ENCODE measurements around the gene PUS1. TPM values are rescaled to one million over a fixed set of nuclear protein-coding genes. Genes with fewer than 3 reads are reported as not detected.
A peak's percentile ranks its signal among the peaks of the same experiment; 100 is the strongest.

PUS1 gene
- total and polyA plus RNA-seq, 3 donors from 2014 or later, result 16.9 to 26.0 (median 25.2) TPM

DNA sequence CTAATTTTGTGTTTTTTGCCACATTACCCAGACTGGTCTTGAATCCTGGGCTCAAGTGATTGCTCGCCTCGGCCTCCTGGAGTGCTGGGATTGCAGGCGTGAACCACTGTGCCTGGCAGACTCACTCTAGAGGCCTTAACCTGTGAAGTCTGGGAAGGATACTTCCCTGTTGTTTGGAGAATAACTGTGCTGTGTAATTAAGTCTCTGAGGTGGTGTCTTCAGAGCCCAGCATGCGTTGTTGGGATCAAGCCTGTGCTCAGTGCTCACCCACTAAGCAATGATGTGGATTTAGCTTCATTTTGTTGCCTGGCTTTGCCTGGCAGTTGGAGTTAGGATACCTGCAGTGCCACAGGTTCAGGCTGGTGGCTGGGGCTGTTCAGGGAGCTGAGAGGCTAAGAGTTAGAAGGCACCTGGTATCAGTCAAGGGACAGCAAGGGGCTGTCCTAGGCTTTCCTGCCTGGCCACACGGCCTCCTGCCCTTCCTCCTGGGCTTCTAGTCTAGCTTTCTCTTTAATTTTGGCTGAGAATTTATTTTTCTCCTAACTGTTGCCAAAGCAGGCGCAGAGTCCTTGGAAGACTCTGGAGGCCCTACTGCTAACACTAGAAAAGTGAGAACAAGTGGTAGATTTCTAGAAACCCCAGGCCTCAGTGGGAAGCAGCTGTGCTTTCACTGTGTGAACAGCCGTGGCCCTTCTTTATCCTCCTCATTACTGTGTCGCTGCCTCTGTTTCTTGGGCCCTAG, 59.1 kb downstream of the PUS1 start:
- 64 to 71% methylated on average over 8 of the region's 8 CpGs for WGBS, 2 donors
- intact Hi-C loops (cut with DNase I; ENCODE audit: low total_unique reads), result no loop called here
- Histone ChIP-seq H3K4me3 (no peak overlapping the region), H3K27ac (peak overlapping the region; percentile 21 to 28), H3K9me3 (no peaks in the 10 kb centered on the region), H3K4me1 (peaks cover 9% of the 10 kb centered on the region), H3K36me3 (ENCODE audit: low read depth, missing control alignments) (no peaks in the 10 kb centered on the region), H3K27me3 (no peaks in the 10 kb centered on the region)
- TF ChIP-seq, protein P1, sequence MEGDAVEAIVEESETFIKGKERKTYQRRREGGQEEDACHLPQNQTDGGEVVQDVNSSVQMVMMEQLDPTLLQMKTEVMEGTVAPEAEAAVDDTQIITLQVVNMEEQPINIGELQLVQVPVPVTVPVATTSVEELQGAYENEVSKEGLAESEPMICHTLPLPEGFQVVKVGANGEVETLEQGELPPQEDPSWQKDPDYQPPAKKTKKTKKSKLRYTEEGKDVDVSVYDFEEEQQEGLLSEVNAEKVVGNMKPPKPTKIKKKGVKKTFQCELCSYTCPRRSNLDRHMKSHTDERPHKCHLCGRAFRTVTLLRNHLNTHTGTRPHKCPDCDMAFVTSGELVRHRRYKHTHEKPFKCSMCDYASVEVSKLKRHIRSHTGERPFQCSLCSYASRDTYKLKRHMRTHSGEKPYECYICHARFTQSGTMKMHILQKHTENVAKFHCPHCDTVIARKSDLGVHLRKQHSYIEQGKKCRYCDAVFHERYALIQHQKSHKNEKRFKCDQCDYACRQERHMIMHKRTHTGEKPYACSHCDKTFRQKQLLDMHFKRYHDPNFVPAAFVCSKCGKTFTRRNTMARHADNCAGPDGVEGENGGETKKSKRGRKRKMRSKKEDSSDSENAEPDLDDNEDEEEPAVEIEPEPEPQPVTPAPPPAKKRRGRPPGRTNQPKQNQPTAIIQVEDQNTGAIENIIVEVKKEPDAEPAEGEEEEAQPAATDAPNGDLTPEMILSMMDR (IDR thresholded peaks at IDR 0.05), result no peak
- TF ChIP-seq POLR2A (IDR thresholded peaks at IDR 0.05), result no peak
- peak; percentile 29 for DNase-seq

DNA sequence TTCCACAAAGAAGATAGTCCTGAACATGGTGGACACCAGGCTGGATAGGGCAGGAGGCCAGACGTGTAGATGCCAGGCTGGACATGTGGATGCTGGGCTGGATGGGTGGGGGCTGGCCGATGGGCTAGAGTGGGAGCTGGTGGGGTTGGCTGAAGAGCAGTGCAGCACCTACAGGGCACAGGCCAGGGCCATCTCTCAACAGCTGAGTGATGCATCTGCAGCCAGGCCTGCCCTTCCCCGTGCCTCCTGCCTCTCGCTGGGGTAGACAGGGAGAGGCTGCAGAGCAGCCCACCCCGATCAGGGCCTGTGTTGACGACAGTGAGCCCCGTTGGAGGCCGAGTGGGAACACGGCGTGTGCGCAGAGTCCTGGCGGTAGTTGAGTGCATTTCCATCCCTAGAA, 59.9 kb downstream of the PUS1 start:
- DNase-seq, result peak; percentile 12
- H3K4me1 ChIP-seq, result peaks cover 9% of the 10 kb centered on the region
- TF ChIP-seq, protein P1 (IDR thresholded peaks at IDR 0.05), result no peak
- TF ChIP-seq POLR2A (IDR thresholded peaks at IDR 0.05), result no peak
- no peaks in the 10 kb centered on the region for H3K36me3 ChIP-seq (ENCODE audit: low read depth, missing control alignments)
- no peak overlapping the region for H3K4me3 ChIP-seq
- H3K27me3 ChIP-seq, result no peaks in the 10 kb centered on the region
- H3K9me3 ChIP-seq, result no peaks in the 10 kb centered on the region
- intact Hi-C loops (cut with DNase I; ENCODE audit: low total_unique reads), result no loop called here
- peak overlapping the region; percentile 21 to 28 for H3K27ac ChIP-seq
- WGBS, 2 donors, result 86 to 90% methylated on average over 11 to 12 of the region's 12 CpGs

DNA sequence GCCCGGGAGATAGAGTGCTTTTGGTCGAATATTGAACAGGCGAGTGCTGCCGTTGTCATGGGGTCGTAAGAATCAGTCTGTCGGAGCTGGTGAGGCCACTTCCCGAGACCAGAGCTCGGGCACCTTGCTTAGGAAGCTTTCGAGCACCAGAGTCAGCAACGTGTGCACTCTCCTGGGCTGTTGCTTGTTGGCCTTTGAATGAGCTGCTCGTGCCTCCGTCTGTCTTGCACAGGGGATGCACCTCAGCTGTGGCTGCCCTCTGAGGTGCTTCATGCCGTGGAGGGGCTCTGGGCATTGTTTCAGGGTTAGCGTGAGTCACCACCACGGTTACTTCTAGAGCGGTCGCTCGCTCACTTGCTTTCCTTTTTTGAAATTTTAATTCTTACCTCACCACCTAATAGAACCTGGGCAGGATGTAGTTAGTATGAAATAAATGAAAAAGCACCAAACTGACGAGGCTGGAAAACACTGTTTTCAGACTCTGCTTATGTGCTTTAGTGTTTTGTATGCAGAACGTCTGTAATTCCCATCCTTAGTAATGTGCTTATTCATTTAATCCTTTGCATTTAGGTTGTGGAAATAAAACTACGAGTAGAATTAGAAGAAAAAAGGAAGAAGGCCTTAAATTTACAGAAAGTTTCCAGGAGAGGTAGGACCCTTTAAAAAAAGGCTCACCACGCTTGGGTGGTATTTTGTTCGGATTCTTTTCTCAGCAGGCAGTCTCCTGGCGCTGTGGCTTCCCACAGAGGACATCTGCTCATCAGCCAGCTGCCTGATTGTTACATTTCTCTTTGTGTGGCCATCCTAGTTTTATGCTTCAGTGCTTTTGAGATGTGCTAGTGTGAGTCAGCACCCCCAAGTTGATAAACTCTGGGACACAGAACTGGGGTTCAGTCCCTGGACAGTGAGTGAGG, 61.2 kb downstream of the PUS1 start:
- intact Hi-C loops (cut with DNase I; ENCODE audit: low total_unique reads), result no loop called here
- Histone ChIP-seq H3K27ac (no peak overlapping the region), H3K4me1 (peaks cover 9% of the 10 kb centered on the region), H3K4me3 (no peak overlapping the region), H3K27me3 (no peaks in the 10 kb centered on the region), H3K9me3 (no peaks in the 10 kb centered on the region), H3K36me3 (ENCODE audit: low read depth, missing control alignments) (no peaks in the 10 kb centered on the region)
- no peak for TF ChIP-seq POLR2A (IDR thresholded peaks at IDR 0.05)
- TF ChIP-seq, protein P1 (IDR thresholded peaks at IDR 0.05), result no peak
- 88 to 90% methylated on average over 24 of the region's 24 CpGs for WGBS, 2 donors
- peak; percentile 10 for DNase-seq

DNA sequence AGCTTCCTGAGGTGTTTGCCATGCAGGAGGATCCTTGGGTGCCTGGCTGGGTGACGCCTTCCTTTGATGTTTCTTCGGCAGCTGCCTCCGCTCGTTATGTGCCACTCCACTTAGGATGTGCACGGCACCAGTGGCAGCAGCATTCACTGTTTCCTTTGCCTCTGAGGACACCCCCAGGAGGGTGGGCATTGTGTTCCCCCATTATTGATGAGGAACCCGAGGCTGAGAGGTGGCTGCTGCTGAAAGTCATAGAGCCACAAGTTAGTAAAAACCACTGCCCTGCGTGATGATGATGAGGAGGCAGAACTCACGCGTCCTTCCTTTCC, 61.9 kb downstream of the PUS1 start:
- DNase-seq, result peak; percentile 3
- Histone ChIP-seq H3K4me1 (peaks cover 9% of the 10 kb centered on the region), H3K9me3 (no peaks in the 10 kb centered on the region), H3K27me3 (no peaks in the 10 kb centered on the region), H3K4me3 (no peak overlapping the region), H3K36me3 (ENCODE audit: low read depth, missing control alignments) (no peaks in the 10 kb centered on the region), H3K27ac (no peak overlapping the region)
- TF ChIP-seq, protein P1 (IDR thresholded peaks at IDR 0.05), result no peak
- TF ChIP-seq POLR2A (IDR thresholded peaks at IDR 0.05), result no peak
- WGBS, 2 donors, result 90 to 96% methylated on average over 6 to 9 of the region's 9 CpGs
- intact Hi-C loops (cut with DNase I; ENCODE audit: low total_unique reads), result no loop called here
